IgD-negative memory B cell (primary cell): ENCODE data around the gene TENM3. TPM values are rescaled to one million over a fixed set of nuclear protein-coding genes. Genes with fewer than 3 reads are reported as not detected.
"Not testable (repeated sequence)": the region's sequence is repeated elsewhere in the genome, so short reads cannot be mapped to it uniquely, and the experiment has no call there.

Experiments used
- H3K27ac Mint-ChIP-seq, 3 donors: one replicate each; pipeline ENCODE4 v1.8.0; 2020 to 2022; ENCODE audit warnings: mild to moderate bottlenecking in 3 of 3, mixed read lengths in 3 of 3, moderate library complexity in 1 of 3
- H3K27me3 Mint-ChIP-seq: one replicate; pipeline ENCODE4 v1.8.0; 2021; ENCODE audit warnings: mixed read lengths
- H3K36me3 Mint-ChIP-seq: one replicate; pipeline ENCODE4 v1.8.0; 2020; ENCODE audit warnings: mild to moderate bottlenecking, mixed read lengths
- H3K4me1 Mint-ChIP-seq, 3 donors: one replicate each; pipeline ENCODE4 v1.8.0; 2020 to 2022; ENCODE audit warnings: mixed read lengths in 3 of 3, mild to moderate bottlenecking in 1 of 3
- H3K4me3 Mint-ChIP-seq, 4 donors: one replicate each; pipeline ENCODE4 v1.8.0; 2020 to 2022; ENCODE audit warnings: mild to moderate bottlenecking in 4 of 4, mixed read lengths in 4 of 4, moderate library complexity in 3 of 4
- H3K9me3 Mint-ChIP-seq, 3 donors: one replicate each; pipeline ENCODE4 v1.8.0; 2020 to 2021; ENCODE audit warnings: mixed read lengths in 3 of 3, mild to moderate bottlenecking in 1 of 3
- polyA plus RNA-seq: library from polyadenylated mRNA; unstranded; fragments of 300-500 nt; fragmentation: Illumina TruSeq; gene quantifications from one replicate; pipeline ENCODE4 v1.2.3, GENCODE V29; 2021

Gene TENM3
- polyA plus RNA-seq = not detected

DNA sequence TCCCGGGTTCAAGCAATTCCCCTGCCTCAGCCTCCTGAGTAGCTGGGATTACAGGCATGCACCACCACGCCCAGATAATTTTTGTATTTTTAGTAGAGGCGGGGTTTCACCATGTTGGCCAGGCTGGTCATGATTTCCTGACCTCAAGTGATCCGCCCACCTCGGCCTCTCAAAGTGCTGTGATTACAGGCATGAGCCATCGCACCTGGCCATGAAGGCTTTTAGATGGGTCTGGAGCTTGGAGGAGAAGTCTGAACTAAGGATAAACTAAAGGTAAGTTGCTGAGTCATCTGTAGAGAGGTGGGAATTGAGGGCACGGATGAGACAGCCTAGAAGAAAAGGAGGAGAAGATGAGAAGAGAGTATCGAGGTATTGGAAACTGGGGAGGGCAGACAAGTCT lies at the start of gene TENM3:
Gene TENM3, plus strand, starts transcription at position 199 of the 400 bp plus-strand sequence. CDS start 80,619 bp downstream, outside the sequence.
- H3K4me3 Mint-ChIP-seq, H3K27me3 Mint-ChIP-seq, H3K9me3 Mint-ChIP-seq, H3K27ac Mint-ChIP-seq, H3K4me1 Mint-ChIP-seq, H3K36me3 Mint-ChIP-seq: not testable (repeated sequence)

- Mint-ChIP-seq H3K4me1 (no peaks in the 10 kb centered on the region), H3K9me3 (peaks cover 0 to 4% (median 4%) of the 10 kb centered on the region in 3 donors), H3K36me3 (no peaks in the 10 kb centered on the region), H3K27me3 (no peaks in the 10 kb centered on the region), H3K4me3 (no peak overlapping the region), H3K27ac (no peak overlapping the region)
Observed at GRCh38 chr4:182194091-182194824, 48.9 kb upstream of the TENM3 start.

DNA sequence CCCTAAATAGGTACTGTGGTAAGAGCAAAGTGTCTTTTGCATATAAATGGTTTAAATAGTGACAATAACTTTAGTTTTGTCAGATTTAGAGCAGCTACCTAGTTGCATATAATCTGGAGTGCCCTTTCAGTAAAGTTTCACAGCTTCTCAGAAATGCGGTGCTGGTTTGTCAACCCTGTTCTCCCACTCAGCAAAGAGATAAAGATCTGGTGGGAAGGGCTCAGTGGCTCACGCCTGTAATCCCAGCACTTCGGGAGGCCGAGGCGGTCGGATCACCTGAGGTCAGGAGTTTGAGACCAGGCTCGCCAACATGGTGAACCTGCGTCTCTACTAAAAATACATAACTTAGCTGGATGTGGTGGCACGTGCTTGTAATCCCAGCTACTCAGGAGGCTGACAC lies 45.6 kb upstream of the TENM3 start:
- no peaks in the 10 kb centered on the region for H3K4me1 Mint-ChIP-seq
- H3K36me3 Mint-ChIP-seq = no peaks in the 10 kb centered on the region
- no peak overlapping the region for H3K4me3 Mint-ChIP-seq
- H3K27me3 Mint-ChIP-seq = no peaks in the 10 kb centered on the region
- H3K9me3 Mint-ChIP-seq = peaks cover 3 to 7% (median 3%) of the 10 kb centered on the region in 3 donors
- no peak overlapping the region for H3K27ac Mint-ChIP-seq

- H3K36me3 Mint-ChIP-seq = no peaks in the 10 kb centered on the region
- no peaks in the 10 kb centered on the region for H3K4me1 Mint-ChIP-seq
- H3K4me3 Mint-ChIP-seq = no peak overlapping the region
- H3K9me3 Mint-ChIP-seq = peaks cover 3 to 9% (median 7%) of the 10 kb centered on the region in 3 donors
- H3K27me3 Mint-ChIP-seq = no peaks in the 10 kb centered on the region
- no peak overlapping the region for H3K27ac Mint-ChIP-seq
Observed at GRCh38 chr4:182201871-182202270, 41.3 kb upstream of the TENM3 start.

DNA sequence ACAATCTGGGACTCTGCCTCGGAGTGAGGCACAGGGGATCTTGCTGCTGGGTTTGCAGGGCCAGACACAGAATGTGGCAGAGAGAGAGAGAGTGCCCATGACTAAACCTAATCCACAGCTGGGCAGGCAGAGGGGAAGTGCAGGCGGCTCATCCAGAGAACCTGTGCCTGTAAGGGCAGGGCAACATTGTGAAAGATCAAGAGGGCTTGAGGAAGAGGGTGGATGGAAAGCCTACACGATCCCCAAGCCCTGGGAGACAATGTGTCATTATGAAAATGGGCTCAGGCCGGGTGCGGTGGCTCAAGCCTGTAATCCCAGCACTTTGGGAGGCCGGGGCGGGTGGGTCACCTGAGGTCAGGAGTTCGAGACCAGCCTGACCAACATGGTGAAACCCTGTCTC lies 40.6 kb upstream of the TENM3 start:
- Mint-ChIP-seq H3K4me3 (no peak overlapping the region), H3K4me1 (no peaks in the 10 kb centered on the region), H3K27me3 (no peaks in the 10 kb centered on the region), H3K9me3 (peaks cover 3 to 9% (median 7%) of the 10 kb centered on the region in 3 donors), H3K27ac (no peak overlapping the region), H3K36me3 (no peaks in the 10 kb centered on the region)

DNA sequence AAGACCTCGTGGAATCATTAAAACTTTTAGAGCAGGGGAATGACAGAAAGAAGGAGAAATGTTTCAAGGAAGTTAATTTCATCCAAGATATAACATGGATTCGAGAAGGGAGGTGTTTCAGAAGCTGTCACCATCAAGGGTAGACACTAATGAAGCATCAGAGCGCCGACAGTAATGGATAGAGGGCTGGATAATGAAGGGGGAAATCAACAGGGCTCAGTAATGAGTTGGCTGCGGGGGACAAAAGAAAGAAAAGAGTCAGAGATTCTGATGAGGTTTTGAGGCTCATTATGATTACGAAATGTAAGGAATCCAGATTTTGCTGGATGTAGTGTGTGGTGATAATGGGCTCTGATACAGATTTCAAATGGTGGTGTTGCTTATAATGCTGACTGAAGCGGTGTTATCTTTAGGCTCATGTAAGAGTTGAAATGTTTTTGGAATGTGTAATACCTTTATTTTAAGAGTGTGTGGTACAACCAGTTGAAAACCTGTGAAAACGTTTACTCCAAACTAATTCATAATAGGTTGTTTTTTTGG lies 39.3 kb upstream of the TENM3 start:
- H3K27me3 Mint-ChIP-seq = no peaks in the 10 kb centered on the region
- no peaks in the 10 kb centered on the region for H3K4me1 Mint-ChIP-seq
- H3K27ac Mint-ChIP-seq = peak overlapping the region in 1 of 3 donors; percentile 57
- H3K9me3 Mint-ChIP-seq = peaks cover 2 to 9% (median 3%) of the 10 kb centered on the region in 3 donors
- H3K4me3 Mint-ChIP-seq = no peak overlapping the region
- H3K36me3 Mint-ChIP-seq = no peaks in the 10 kb centered on the region

GRCh38 chr4:182205306-182205705 lies 37.9 kb upstream of the TENM3 start:
- Mint-ChIP-seq H3K4me3 (peak overlapping the region in 1 of 4 donors; percentile 31), H3K36me3 (no peaks in the 10 kb centered on the region), H3K27ac (no peak overlapping the region), H3K4me1 (no peaks in the 10 kb centered on the region), H3K9me3 (peaks cover 2 to 9% (median 3%) of the 10 kb centered on the region in 3 donors), H3K27me3 (no peaks in the 10 kb centered on the region)

- Mint-ChIP-seq H3K36me3 (no peaks in the 10 kb centered on the region), H3K27ac (no peak overlapping the region)
Observed at GRCh38 chr4:182206266-182206665, 36.9 kb upstream of the TENM3 start.

DNA sequence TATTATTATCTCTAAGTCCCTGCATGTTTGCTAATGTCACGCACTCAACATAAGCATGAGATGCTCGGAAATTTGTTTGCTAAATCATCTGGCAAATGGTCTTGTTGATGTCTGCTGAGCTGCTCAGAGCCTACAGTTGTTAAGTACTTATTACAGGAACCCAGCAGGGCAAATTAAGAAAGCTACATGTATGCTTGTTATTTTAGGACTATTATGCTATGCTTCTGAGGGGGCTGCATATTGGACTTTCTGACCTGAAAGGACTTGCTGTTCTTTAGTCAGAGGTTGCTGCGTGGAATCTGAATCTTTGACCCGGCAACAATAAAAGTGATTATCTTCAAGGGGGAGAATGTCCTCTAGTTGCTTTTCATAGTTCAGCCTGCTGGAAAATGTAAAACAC lies 36.3 kb upstream of the TENM3 start:
- Mint-ChIP-seq H3K27ac (no peak overlapping the region), H3K4me3 (no peak overlapping the region), H3K36me3 (no peaks in the 10 kb centered on the region), H3K4me1 (no peaks in the 10 kb centered on the region), H3K27me3 (no peaks in the 10 kb centered on the region), H3K9me3 (peaks cover 0 to 10% (median 0%) of the 10 kb centered on the region in 3 donors)

More at GRCh38 chr4:182206266-182206665, 36.9 kb upstream of the TENM3 start:
- no peaks in the 10 kb centered on the region for H3K4me1 Mint-ChIP-seq
- peaks cover 2 to 12% (median 2%) of the 10 kb centered on the region in 3 donors for H3K9me3 Mint-ChIP-seq
- no peak overlapping the region for H3K4me3 Mint-ChIP-seq
- no peaks in the 10 kb centered on the region for H3K27me3 Mint-ChIP-seq

GRCh38 chr4:182207830-182208396 lies 35.3 kb upstream of the TENM3 start:
- Mint-ChIP-seq H3K4me3 (no peak overlapping the region), H3K9me3 (peaks cover 0 to 10% (median 0%) of the 10 kb centered on the region in 3 donors), H3K27ac (no peak overlapping the region), H3K27me3 (no peaks in the 10 kb centered on the region), H3K4me1 (no peaks in the 10 kb centered on the region), H3K36me3 (no peaks in the 10 kb centered on the region)

GRCh38 chr4:182208526-182209050 lies 34.6 kb upstream of the TENM3 start:
- H3K36me3 Mint-ChIP-seq = no peaks in the 10 kb centered on the region
- peaks cover 0 to 10% (median 0%) of the 10 kb centered on the region in 3 donors for H3K9me3 Mint-ChIP-seq
- no peak overlapping the region for H3K27ac Mint-ChIP-seq
- no peaks in the 10 kb centered on the region for H3K27me3 Mint-ChIP-seq
- no peaks in the 10 kb centered on the region for H3K4me1 Mint-ChIP-seq
- H3K4me3 Mint-ChIP-seq = no peak overlapping the region

GRCh38 chr4:182212211-182212761 lies 30.9 kb upstream of the TENM3 start:
- H3K4me1 Mint-ChIP-seq = no peaks in the 10 kb centered on the region
- H3K27me3 Mint-ChIP-seq = no peaks in the 10 kb centered on the region
- H3K36me3 Mint-ChIP-seq = no peaks in the 10 kb centered on the region
- no peak overlapping the region for H3K27ac Mint-ChIP-seq
- H3K4me3 Mint-ChIP-seq = no peak overlapping the region
- H3K9me3 Mint-ChIP-seq = peaks cover 0 to 7% (median 0%) of the 10 kb centered on the region in 3 donors

GRCh38 chr4:182213004-182213403 lies 30.2 kb upstream of the TENM3 start:
- Mint-ChIP-seq H3K27ac (no peak overlapping the region), H3K4me1 (no peaks in the 10 kb centered on the region), H3K27me3 (no peaks in the 10 kb centered on the region), H3K36me3 (no peaks in the 10 kb centered on the region), H3K4me3 (no peak overlapping the region), H3K9me3 (peaks cover 0 to 7% (median 0%) of the 10 kb centered on the region in 3 donors)

DNA sequence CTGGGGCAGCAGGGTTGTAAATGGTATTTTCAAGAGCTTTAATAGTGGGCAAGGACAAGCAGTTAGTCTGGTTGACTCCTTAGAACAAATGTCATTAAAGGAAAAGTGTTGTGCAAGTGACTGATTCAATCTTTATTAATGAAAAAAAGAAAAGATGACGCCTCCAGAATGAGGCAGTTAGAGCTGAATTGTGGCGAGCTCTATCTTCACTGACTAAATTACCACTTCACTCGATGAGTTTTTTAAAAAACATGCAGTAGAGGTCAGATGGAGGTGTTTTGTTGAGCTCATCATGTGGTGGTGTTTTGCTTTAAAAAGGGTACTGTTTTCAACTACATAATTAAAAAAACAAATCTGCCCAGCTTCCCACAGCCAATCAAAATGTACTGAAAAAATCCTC lies 28.1 kb upstream of the TENM3 start:
- H3K36me3 Mint-ChIP-seq = no peaks in the 10 kb centered on the region
- no peak overlapping the region for H3K4me3 Mint-ChIP-seq

DNA sequence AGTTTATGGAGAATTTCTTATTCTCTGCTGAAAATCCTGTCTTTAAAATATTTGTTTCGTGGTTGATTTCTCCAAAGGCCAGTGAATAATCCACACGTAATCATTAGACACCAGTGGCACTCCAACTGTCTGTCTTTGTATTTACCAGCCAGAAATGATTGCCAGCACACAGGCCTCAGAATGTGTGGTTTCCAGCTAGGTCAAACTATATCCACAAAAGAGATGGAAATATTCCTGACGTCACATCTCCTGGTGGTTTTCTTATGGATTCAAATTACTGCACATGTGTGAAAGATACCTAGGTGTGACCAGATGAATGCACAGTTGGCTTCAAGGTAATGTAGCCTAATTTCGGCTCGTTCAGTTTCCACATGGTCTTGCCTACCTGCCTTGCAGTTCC lies 27.2 kb upstream of the TENM3 start:
- no peaks in the 10 kb centered on the region for H3K36me3 Mint-ChIP-seq
- no peaks in the 10 kb centered on the region for H3K4me1 Mint-ChIP-seq

More for the DNA sequence above, 28.1 kb upstream of the TENM3 start:
- Mint-ChIP-seq H3K27me3 (no peaks in the 10 kb centered on the region), H3K9me3 (peaks cover 0 to 7% (median 0%) of the 10 kb centered on the region in 3 donors), H3K4me1 (no peaks in the 10 kb centered on the region), H3K27ac (no peak overlapping the region)

More for the DNA sequence above, 27.2 kb upstream of the TENM3 start:
- H3K4me3 Mint-ChIP-seq = no peak overlapping the region
- peaks cover 0 to 3% (median 0%) of the 10 kb centered on the region in 3 donors for H3K9me3 Mint-ChIP-seq
- H3K27me3 Mint-ChIP-seq = no peaks in the 10 kb centered on the region
- H3K27ac Mint-ChIP-seq = no peak overlapping the region
